Keratinocyte (primary cell): ENCODE results near the gene MIX23. TPM values are rescaled to one million over a fixed set of nuclear protein-coding genes. Genes with fewer than 3 reads are reported as not detected.

Experiments used
- DNase-seq: peaks from one replicate; pipeline ENCODE4 v3.0.0-alpha.2; 2011; ENCODE audit warnings: low read depth, missing footprints, low spot score
- FAIRE-seq: peaks from 2 replicates; lab custom pipeline; 2011; peaks lifted over from hg19 to GRCh38; lab: Jason Lieb, UNC
- H2AFZ ChIP-seq: 2 replicates; pipeline ENCODE4 v1.6.0; 2012; ENCODE audit warnings: low read length, control low read depth, inconsistent platforms; ENCODE audit not compliant: control insufficient read depth
- H3K27ac ChIP-seq: 2 replicates; pipeline ENCODE4 v1.5.1; 2011; ENCODE audit warnings: low read length; ENCODE audit not compliant: control insufficient read depth, insufficient read depth
- H3K27me3 ChIP-seq: 3 replicates; pipeline ENCODE4 v1.6.0; 2011; ENCODE audit warnings: low read length; ENCODE audit not compliant: control insufficient read depth, insufficient read depth; ENCODE audit errors: extremely low read depth
- H3K36me3 ChIP-seq, 2 experiments: 2 replicates in 1 of 2; 3 replicates in 1 of 2; pipeline ENCODE4 v1.5.1; 2011; ENCODE audit warnings: low read length in 2 of 2, mild to moderate bottlenecking in 1 of 2; ENCODE audit not compliant: control insufficient read depth in 2 of 2, insufficient read depth in 2 of 2; ENCODE audit errors: extremely low read depth in 1 of 2
- H3K4me1 ChIP-seq: 3 replicates; pipeline ENCODE4 v1.5.1; 2011; ENCODE audit warnings: low read length; ENCODE audit not compliant: control insufficient read depth, insufficient read depth; ENCODE audit errors: extremely low read depth
- H3K4me2 ChIP-seq: 3 replicates; pipeline ENCODE4 v1.6.0; 2011; ENCODE audit warnings: low read depth, low read length; ENCODE audit not compliant: control insufficient read depth, insufficient read depth; ENCODE audit errors: extremely low read depth
- H3K4me3 ChIP-seq, 3 experiments: fragments of 200-600 bp in 1 of 3; sonication (generic) in 1 of 3; 2 replicates in 2 of 3; 3 replicates in 1 of 3; pipeline ENCODE4 v1.5.1; 2011 to 2016; ENCODE audit warnings: low read length in 3 of 3, mild to moderate bottlenecking in 3 of 3, control low read depth in 2 of 3, inconsistent platforms in 1 of 3, low read depth in 1 of 3, mixed read lengths in 1 of 3, mixed run types in 1 of 3, moderate library complexity in 1 of 3; ENCODE audit not compliant: control insufficient read depth in 2 of 3, insufficient read depth in 2 of 3; ENCODE audit errors: extremely low read depth in 1 of 3
- H3K79me2 ChIP-seq: 2 replicates; pipeline ENCODE4 v1.6.0; 2012; ENCODE audit warnings: low read length; ENCODE audit not compliant: control insufficient read depth, insufficient read depth
- H3K9ac ChIP-seq: 3 replicates; pipeline ENCODE4 v1.6.0; 2011; ENCODE audit warnings: low read length; ENCODE audit not compliant: control insufficient read depth, insufficient read depth; ENCODE audit errors: extremely low read depth
- H3K9me1 ChIP-seq: 3 replicates; pipeline ENCODE4 v1.6.0; 2011; ENCODE audit warnings: low read length; ENCODE audit not compliant: control insufficient read depth, insufficient read depth; ENCODE audit errors: extremely low read depth
- H3K9me3 ChIP-seq: 2 replicates; pipeline ENCODE4 v1.5.1; 2012; ENCODE audit warnings: low read depth, low read length; ENCODE audit not compliant: control insufficient read depth
- H4K20me1 ChIP-seq: 3 replicates; pipeline ENCODE4 v1.6.0; 2011; ENCODE audit warnings: low read length; ENCODE audit not compliant: control insufficient read depth, insufficient read depth; ENCODE audit errors: extremely low read depth
- EZH2 ChIP-seq: IDR thresholded peaks from one replicate; pipeline ENCODE4 v1.6.1; 2012; ENCODE audit warnings: inconsistent platforms, mild to moderate bottlenecking, low read length, moderate library complexity
- dilution Hi-C: fragments of 300-500 bp; cut with MboI; formaldehyde crosslinking; loops from one replicate; pipeline ENCODE4 v1.7.0; 2020; ENCODE audit warnings: low sequenced_read_pairs; ENCODE audit not compliant: extremely low pct_ligation_motif_present
- polyA plus RNA-seq, 5 experiments: library from polyadenylated mRNA; depleted of rRNA in 3 of 5; stranded (reverse) in 3 of 5; stranded (forward) in 1 of 5; unstranded in 1 of 5; fragments of >200 nt; gene quantifications; 1 replicate in 1 of 5; 2 replicates in 3 of 5; 3 replicates in 1 of 5; pipeline versions ENCODE4 v1.2.1 to v1.2.3, GENCODE V29; 2011 to 2012; ENCODE audit warnings: missing spikeins in 2 of 5, low read depth in 1 of 5, low replicate concordance in 1 of 5
- TF ChIP-seq, protein P1 (sequence below), 3 experiments: IDR thresholded peaks in 1 of 3; conservative IDR thresholded peaks in 1 of 3; optimal IDR thresholded peaks in 1 of 3; 2 replicates in 2 of 3; 3 replicates in 1 of 3; pipeline versions ENCODE3 to v1.5.1; 2011; ENCODE audit warnings: low read length in 3 of 3, mild to moderate bottlenecking in 3 of 3, moderate library complexity in 2 of 3, control low read depth in 1 of 3, inconsistent platforms in 1 of 3; ENCODE audit not compliant: insufficient read depth in 2 of 3; ENCODE audit errors: extremely low read depth in 1 of 3

Gene MIX23
- polyA plus RNA-seq, 1 donor (not counting 4 experiments of a cell fraction or from before 2014, with no cell fraction given): 36.5 TPM

DNA sequence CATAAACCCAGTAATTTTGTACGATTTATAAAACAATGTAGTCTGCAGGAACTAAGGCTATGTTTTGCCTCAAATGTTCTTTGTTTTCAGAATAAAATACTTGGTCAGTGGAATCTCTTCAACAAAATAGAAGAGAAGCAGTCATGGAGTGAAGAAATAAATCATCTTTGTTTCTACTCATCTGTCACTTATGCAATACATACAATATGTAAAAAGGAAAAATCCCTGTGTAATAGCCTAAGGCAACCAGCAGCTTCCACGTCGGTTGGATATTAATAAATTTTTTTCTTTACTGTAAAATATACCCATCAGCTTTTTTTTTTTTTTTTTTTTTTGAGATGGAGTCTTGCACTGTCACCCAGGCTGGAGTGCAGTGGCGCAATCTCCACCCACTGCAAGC, 38.1 kb upstream of the MIX23 start:
- Histone ChIP-seq H3K9me1 (no peaks in the 10 kb centered on the region), H3K9ac (no peak overlapping the region), H3K79me2 (peaks cover 19% of the 10 kb centered on the region), H3K27me3 (no peaks in the 10 kb centered on the region), H3K4me3 (no peak overlapping the region), H3K9me3 (no peaks in the 10 kb centered on the region), H2AFZ (no peak overlapping the region), H4K20me1 (no peaks in the 10 kb centered on the region), H3K27ac (no peak overlapping the region), H3K4me2 (no peak overlapping the region), H3K4me1 (peaks cover 7% of the 10 kb centered on the region), H3K36me3 (peaks cover 6 to 7% of the 10 kb centered on the region in 2 experiments)
- no peak for FAIRE-seq
- dilution Hi-C loops: no loop called here
- TF ChIP-seq, protein P1, sequence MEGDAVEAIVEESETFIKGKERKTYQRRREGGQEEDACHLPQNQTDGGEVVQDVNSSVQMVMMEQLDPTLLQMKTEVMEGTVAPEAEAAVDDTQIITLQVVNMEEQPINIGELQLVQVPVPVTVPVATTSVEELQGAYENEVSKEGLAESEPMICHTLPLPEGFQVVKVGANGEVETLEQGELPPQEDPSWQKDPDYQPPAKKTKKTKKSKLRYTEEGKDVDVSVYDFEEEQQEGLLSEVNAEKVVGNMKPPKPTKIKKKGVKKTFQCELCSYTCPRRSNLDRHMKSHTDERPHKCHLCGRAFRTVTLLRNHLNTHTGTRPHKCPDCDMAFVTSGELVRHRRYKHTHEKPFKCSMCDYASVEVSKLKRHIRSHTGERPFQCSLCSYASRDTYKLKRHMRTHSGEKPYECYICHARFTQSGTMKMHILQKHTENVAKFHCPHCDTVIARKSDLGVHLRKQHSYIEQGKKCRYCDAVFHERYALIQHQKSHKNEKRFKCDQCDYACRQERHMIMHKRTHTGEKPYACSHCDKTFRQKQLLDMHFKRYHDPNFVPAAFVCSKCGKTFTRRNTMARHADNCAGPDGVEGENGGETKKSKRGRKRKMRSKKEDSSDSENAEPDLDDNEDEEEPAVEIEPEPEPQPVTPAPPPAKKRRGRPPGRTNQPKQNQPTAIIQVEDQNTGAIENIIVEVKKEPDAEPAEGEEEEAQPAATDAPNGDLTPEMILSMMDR (optimal IDR thresholded peaks at IDR 0.05 in 1 of 3, IDR thresholded peaks at IDR 0.05 in 1 of 3, conservative IDR thresholded peaks at IDR 0.05 in 1 of 3; ENCODE audit: extremely low read depth in 1 of 3, insufficient read depth in 2 of 3, low read length in 3 of 3): no peak
- no peak for TF ChIP-seq EZH2
- no peak for DNase-seq

DNA sequence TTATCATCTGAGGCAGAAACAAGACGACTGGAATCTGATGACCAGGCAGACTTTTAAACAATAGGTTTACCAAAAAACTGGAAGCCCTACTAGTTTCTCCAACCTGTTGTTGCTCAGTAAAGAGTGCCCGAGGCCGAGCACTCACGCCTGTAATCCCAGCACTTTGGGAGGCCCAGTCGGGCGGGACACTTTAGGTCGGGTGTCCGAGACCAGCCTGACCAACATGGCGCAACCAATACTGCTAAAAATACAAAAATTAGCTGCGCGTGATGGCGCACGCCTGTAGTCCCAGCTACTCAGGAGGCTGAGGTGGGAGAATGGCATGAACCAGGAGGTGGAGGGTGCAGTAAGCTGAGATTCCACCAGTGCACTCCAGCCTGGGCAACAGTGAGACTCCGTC, 33.9 kb upstream of the MIX23 start:
- Histone ChIP-seq H3K9me1 (no peaks in the 10 kb centered on the region), H3K27me3 (no peaks in the 10 kb centered on the region), H3K27ac (peak overlapping the region; percentile 97), H2AFZ (no peak overlapping the region), H3K9ac (peak overlapping the region; percentile 92), H3K4me1 (peaks cover 17% of the 10 kb centered on the region), H3K36me3 (peaks cover 0 to 3% of the 10 kb centered on the region in 2 experiments), H4K20me1 (no peaks in the 10 kb centered on the region), H3K9me3 (no peaks in the 10 kb centered on the region), H3K4me2 (peak overlapping the region; percentile 84), H3K79me2 (peaks cover 39% of the 10 kb centered on the region), H3K4me3 (peak overlapping the region; percentile 59 to 98 (median 91))
- DNase-seq (no peak), FAIRE-seq (no peak)
- dilution Hi-C loops: no loop called here
- TF ChIP-seq EZH2: no peak
- TF ChIP-seq, protein P1 (optimal IDR thresholded peaks at IDR 0.05 in 1 of 3, IDR thresholded peaks at IDR 0.05 in 1 of 3, conservative IDR thresholded peaks at IDR 0.05 in 1 of 3; ENCODE audit: extremely low read depth in 1 of 3, insufficient read depth in 2 of 3, low read length in 3 of 3): no peak
